K562 (cell line): ENCODE data around the gene CSMD2. TPM values are rescaled to one million over a fixed set of nuclear protein-coding genes. Genes with fewer than 3 reads are reported as not detected.
A peak's percentile ranks its signal among the peaks of the same experiment; 100 is the strongest.

Experiments used
- ARID4B ChIP-seq: sonication (generic); formaldehyde crosslinking; IDR thresholded peaks from 2 replicates; pipeline ENCODE4 v1.8.0; 2022; ENCODE audit warnings: mild to moderate bottlenecking, missing genetic modification reagents
- BRD4 ChIP-seq: fragments of 200-600 bp; sonication (generic); IDR thresholded peaks from 2 replicates; pipeline ENCODE4 v1.6.1; 2017; ENCODE audit warnings: inconsistent platforms
- CREM ChIP-seq: IDR thresholded peaks from 2 replicates; pipeline ENCODE4 v1.6.1; 2014; ENCODE audit warnings: antibody characterized with exemption, low read depth
- E2F3 ChIP-seq: fragments of 250-450 bp; sonication (Bioruptor Pico); IDR thresholded peaks from 2 replicates; pipeline ENCODE4 v1.4.0; 2020; ENCODE audit warnings: mild to moderate bottlenecking
- FOXM1 ChIP-seq, 2 experiments: fragments of 450-650 bp in 1 of 2; sonication (generic) in 1 of 2; formaldehyde crosslinking in 1 of 2; IDR thresholded peaks; 2 replicates each; pipeline versions ENCODE4 v1.6.1 to v1.9.0; 2017 to 2022; ENCODE audit warnings: low read depth in 2 of 2, mild to moderate bottlenecking in 2 of 2, missing genetic modification reagents in 1 of 2, moderate library complexity in 1 of 2
- KDM1A ChIP-seq, 2 experiments: fragments of 450-650 bp; IDR thresholded peaks; 2 replicates each; pipeline ENCODE4 v1.6.1; 2016; ENCODE audit warnings: mild to moderate bottlenecking in 2 of 2
- MNT ChIP-seq, 2 experiments: fragments of 450-650 bp; conservative IDR thresholded peaks; 2 replicates each; pipeline ENCODE4 v1.6.1; 2017; ENCODE audit warnings: mild to moderate bottlenecking in 2 of 2, moderate library complexity in 2 of 2
- NELFE ChIP-seq: IDR thresholded peaks from 2 replicates; pipeline ENCODE4 v1.6.1; 2011; ENCODE audit warnings: mild to moderate bottlenecking; ENCODE audit not compliant: insufficient read depth, insufficient read length
- OTX1 ChIP-seq: fragments of 450-650 bp; formaldehyde crosslinking; IDR thresholded peaks from 2 replicates; pipeline ENCODE4 v1.4.0; 2022; ENCODE audit warnings: mild to moderate bottlenecking
- RAD21 ChIP-seq, 2 experiments: fragments of 250-450 bp in 1 of 2; fragments of 450-650 bp in 1 of 2; sonication (Bioruptor Pico) in 1 of 2; formaldehyde crosslinking in 1 of 2; IDR thresholded peaks in 1 of 2; conservative IDR thresholded peaks in 1 of 2; 2 replicates each; pipeline versions ENCODE4 v1.4.0 to v1.8.0; 2020 to 2022; ENCODE audit warnings: mild to moderate bottlenecking in 2 of 2, moderate library complexity in 1 of 2
- RAD51 ChIP-seq: fragments of 450-650 bp; IDR thresholded peaks from 2 replicates; pipeline ENCODE4 v1.7.1; 2016; ENCODE audit warnings: low read depth, mild to moderate bottlenecking, borderline replicate concordance
- RFX7 ChIP-seq: fragments of 250-450 bp; sonication (Bioruptor Pico); IDR thresholded peaks from 2 replicates; pipeline ENCODE4 v1.5.1; 2021; ENCODE audit warnings: mild to moderate bottlenecking
- SIRT6 ChIP-seq: IDR thresholded peaks from one replicate; pipeline ENCODE4 v1.6.1; 2012; ENCODE audit warnings: low read depth, mild to moderate bottlenecking, control low read depth, inconsistent platforms, low read length, moderate library complexity
- STAG1 ChIP-seq: sonication (generic); formaldehyde crosslinking; IDR thresholded peaks from 2 replicates; pipeline ENCODE4 v1.5.0; 2020; ENCODE audit warnings: missing genetic modification reagents, borderline replicate concordance
- ZBTB12 ChIP-seq: fragments of 250-450 bp; sonication (Bioruptor Pico); IDR thresholded peaks from 2 replicates; pipeline ENCODE4 v1.4.0; 2020
- ZBTB49 ChIP-seq: sonication (generic); formaldehyde crosslinking; IDR thresholded peaks from 2 replicates; pipeline ENCODE4 v1.8.0; 2022; ENCODE audit warnings: missing genetic modification reagents, mild to moderate bottlenecking, borderline replicate concordance
- ZNF184 ChIP-seq: sonication (generic); formaldehyde crosslinking; IDR thresholded peaks from 2 replicates; pipeline ENCODE4 v1.5.0; 2020; ENCODE audit warnings: missing genetic modification reagents
- ZNF263 ChIP-seq: sonication (generic); formaldehyde crosslinking; IDR thresholded peaks from 2 replicates; pipeline ENCODE4 v1.8.0; 2022; ENCODE audit warnings: mild to moderate bottlenecking, missing genetic modification reagents, borderline replicate concordance
- ZNF444 ChIP-seq: fragments of 250-450 bp; sonication (Bioruptor Pico); IDR thresholded peaks from 2 replicates; pipeline ENCODE4 v1.4.0; 2020; ENCODE audit warnings: mild to moderate bottlenecking, moderate library complexity
- polyA plus RNA-seq, 8 experiments: library from polyadenylated mRNA; depleted of rRNA in 4 of 8; stranded (reverse) in 5 of 8; unstranded in 3 of 8; fragments of >200 nt; fragmentation: Nextera tagmentation in 2 of 8; fragmentation: Illumina TruSeq in 1 of 8; extraction: Ambion mirVana in 2 of 8; extraction: Trizol in 1 of 8; gene quantifications; 2 replicates each; pipeline versions ENCODE4 v1.2.1 to v1.2.3, GENCODE V29; 2011 to 2014; ENCODE audit warnings: inconsistent platforms in 1 of 8, missing spikeins in 1 of 8
- total RNA-seq, 7 experiments: library from RNA; depleted of rRNA in 6 of 7; stranded (reverse); fragments of >200 nt in 6 of 7; fragmentation: Illumina TruSeq in 2 of 7; extraction: Trizol in 2 of 7; gene quantifications; 2 replicates each; pipeline versions ENCODE4 v1.2.1 to v1.2.3, GENCODE V29; 2011 to 2021; ENCODE audit warnings: low replicate concordance in 1 of 7

The CSMD2 gene
- total and polyA plus RNA-seq, 9 of the 15 experiments (the other 6 are each of a cell fraction or from before 2014, with no cell fraction given), result not detected

GRCh38 chr1:33470495-33471012 is 694.5 kb downstream of the CSMD2 start (continued):
- TF ChIP-seq STAG1 (CRISPR knock-in tag), result peak; percentile 48; the same call in 1 of the 2 replicates
- TF ChIP-seq RFX7 (CRISPR knock-in tag), result no peak
- TF ChIP-seq ZNF263 (CRISPR knock-in tag), result 0 out of 2 replicates have a peak, but pooled peaks have one; percentile 21
- no peak for TF ChIP-seq CREM
- no peak for TF ChIP-seq KDM1A (IDR thresholded peaks at IDR 0.05)
- peak; percentile 84 to 92 for TF ChIP-seq RAD21 (CRISPR knock-in tag; conservative IDR thresholded peaks at IDR 0.05 in 1 of 2, IDR thresholded peaks at IDR 0.05 in 1 of 2)
- TF ChIP-seq BRD4, result no peak
- TF ChIP-seq ARID4B, result no peak
- TF ChIP-seq RAD51, result no peak
- no peak for TF ChIP-seq ZBTB49 (CRISPR knock-in tag)
- TF ChIP-seq NELFE, result no peak
- no peak for TF ChIP-seq SIRT6
- TF ChIP-seq ZBTB12 (CRISPR knock-in tag), result no peak
- no peak for TF ChIP-seq ZNF184
- no peak for TF ChIP-seq ZNF444 (CRISPR knock-in tag)
- TF ChIP-seq FOXM1 (IDR thresholded peaks at IDR 0.05; ENCODE audit: low read depth), result no peak
- TF ChIP-seq FOXM1 (CRISPR knock-in tag; IDR thresholded peaks at IDR 0.05; ENCODE audit: low read depth), result no peak
- no peak for TF ChIP-seq MNT (conservative IDR thresholded peaks at IDR 0.05)
- TF ChIP-seq OTX1, result no peak
- no peak for TF ChIP-seq E2F3 (CRISPR knock-in tag)
